Upper lobe of left lung (tissue), 6 donors: ENCODE measurements around the gene ZNF609. TPM values are rescaled to one million over a fixed set of nuclear protein-coding genes. Genes with fewer than 3 reads are reported as not detected.

Source experiments
- ATAC-seq, 2 donors: fragments of 200-7000 bp; cut with Tn5 transposase; one replicate each; pipeline ENCODE4 v1.9.1; 2022; ENCODE audit warnings: mild to moderate bottlenecking in 2 of 2, moderate library complexity in 2 of 2; ENCODE audit not compliant: low FRiP score in 2 of 2
- DNase-seq, 2 donors: peaks; one replicate each; pipeline ENCODE4 v3.0.0-alpha.2; 2019 to 2020
- H3K27ac ChIP-seq, 4 donors: fragments of 200-600 bp; sonication (generic); one replicate each; pipeline ENCODE4 v1.5.1; 2016 to 2019
- H3K27me3 ChIP-seq, 4 donors: fragments of 200-600 bp; sonication (generic); one replicate each; pipeline ENCODE4 v1.5.1; 2017 to 2019
- H3K36me3 ChIP-seq, 4 donors: fragments of 200-600 bp; sonication (generic); one replicate each; pipeline ENCODE4 v1.5.1; 2016 to 2019
- H3K4me1 ChIP-seq, 4 donors: fragments of 200-600 bp; sonication (generic); one replicate each; pipeline ENCODE4 v1.5.1; 2018 to 2019
- H3K4me3 ChIP-seq, 4 donors: fragments of 200-600 bp; sonication (generic); one replicate each; pipeline ENCODE4 v1.5.1; 2017 to 2019; ENCODE audit warnings: mild to moderate bottlenecking in 2 of 4, moderate library complexity in 1 of 4
- H3K9me3 ChIP-seq, 4 donors: fragments of 200-600 bp; sonication (generic); one replicate each; pipeline ENCODE4 v1.5.1; 2018 to 2019
- EP300 ChIP-seq, 4 donors: sonication (generic); formaldehyde crosslinking; IDR thresholded peaks; one replicate each; pipeline ENCODE4 v1.5.1; 2017; ENCODE audit warnings: antibody characterized with exemption in 4 of 4, control low read depth in 2 of 4
- POLR2A ChIP-seq, 4 donors: fragments of 450-650 bp; IDR thresholded peaks; one replicate each; pipeline ENCODE4 v1.5.1; 2016 to 2017; ENCODE audit warnings: antibody characterized with exemption in 4 of 4, mild to moderate bottlenecking in 2 of 4
- POLR2AphosphoS5 ChIP-seq, 2 donors: sonication (generic); formaldehyde crosslinking; IDR thresholded peaks; one replicate each; pipeline ENCODE4 v1.5.1; 2017; ENCODE audit warnings: antibody characterized with exemption in 2 of 2
- WGBS, 2 donors: methylation state at CpG; one replicate each; pipeline ENCODE4 v1.1.5; 2017 to 2018; 5-methylcytosine and 5-hydroxymethylcytosine counted together
- total RNA-seq, 6 donors: library from RNA; depleted of rRNA in 4 of 6; stranded (reverse); fragments of >200 nt in 4 of 6; gene quantifications; one replicate each; pipeline versions ENCODE4 v1.1.0 to v1.2.1, GENCODE V29; 2016 to 2021
- TF ChIP-seq, protein P1 (sequence below), 6 experiments: fragments of 450-650 bp in 4 of 6; fragments of 200-600 bp in 2 of 6; sonication (generic) in 2 of 6; IDR thresholded peaks; one replicate each; pipeline ENCODE4 v1.5.1; 2016 to 2019; ENCODE audit warnings: antibody characterized with exemption in 6 of 6
- donor health status: DM: no; HTN: no; CAD: no; lungs with moderate emphysema.
- donor health status: DM: no; HTN: yes; CAD: no; lungs with severe emphysema.

Gene ZNF609
- total RNA-seq, 6 donors from 2014 or later = 30.4 to 65.0 (median 44.5) TPM

DNA sequence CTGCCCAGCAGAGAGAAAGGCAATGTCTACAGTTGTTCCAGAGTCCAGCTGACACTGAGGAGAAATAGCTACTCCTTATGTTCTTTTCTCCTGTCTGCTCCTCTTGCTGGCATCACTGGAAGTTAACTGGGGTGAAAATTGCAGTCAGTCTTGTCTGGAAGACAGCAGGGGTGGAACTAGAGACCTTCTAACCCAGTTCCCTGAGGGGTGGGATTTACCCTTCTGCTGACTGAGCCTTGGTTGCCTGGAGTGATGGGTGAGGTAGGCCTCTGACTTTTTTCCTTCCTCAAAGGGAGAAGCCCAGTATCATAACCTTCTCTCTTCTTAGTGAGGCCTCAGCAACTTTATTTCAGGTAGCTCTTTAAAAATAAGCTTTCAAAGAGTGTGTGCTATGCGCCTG lies 16.2 kb downstream of the ZNF609 start:
- 80 to 96% methylated on average over 1 of the region's 1 CpG for WGBS, 2 donors

DNA sequence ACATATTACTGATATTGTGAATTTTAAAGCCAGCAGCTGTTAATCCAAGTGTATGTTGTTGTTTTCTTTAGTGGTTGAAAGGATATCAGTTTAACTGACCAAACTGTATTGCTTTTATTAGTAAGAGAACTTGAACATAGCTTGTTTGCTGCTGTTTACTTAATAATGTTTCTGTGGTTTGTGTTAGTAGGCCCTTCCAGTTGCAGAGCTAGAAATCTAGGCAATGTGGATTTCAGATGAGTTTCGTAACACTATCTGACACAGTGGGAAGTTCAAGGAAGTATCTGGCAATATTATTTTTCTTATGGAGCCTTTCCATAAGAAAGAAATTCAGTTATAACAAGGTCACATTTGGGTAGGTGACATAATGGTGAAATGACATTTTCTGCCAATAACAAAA lies 18.5 kb downstream of the ZNF609 start:
- TF ChIP-seq, protein P1, sequence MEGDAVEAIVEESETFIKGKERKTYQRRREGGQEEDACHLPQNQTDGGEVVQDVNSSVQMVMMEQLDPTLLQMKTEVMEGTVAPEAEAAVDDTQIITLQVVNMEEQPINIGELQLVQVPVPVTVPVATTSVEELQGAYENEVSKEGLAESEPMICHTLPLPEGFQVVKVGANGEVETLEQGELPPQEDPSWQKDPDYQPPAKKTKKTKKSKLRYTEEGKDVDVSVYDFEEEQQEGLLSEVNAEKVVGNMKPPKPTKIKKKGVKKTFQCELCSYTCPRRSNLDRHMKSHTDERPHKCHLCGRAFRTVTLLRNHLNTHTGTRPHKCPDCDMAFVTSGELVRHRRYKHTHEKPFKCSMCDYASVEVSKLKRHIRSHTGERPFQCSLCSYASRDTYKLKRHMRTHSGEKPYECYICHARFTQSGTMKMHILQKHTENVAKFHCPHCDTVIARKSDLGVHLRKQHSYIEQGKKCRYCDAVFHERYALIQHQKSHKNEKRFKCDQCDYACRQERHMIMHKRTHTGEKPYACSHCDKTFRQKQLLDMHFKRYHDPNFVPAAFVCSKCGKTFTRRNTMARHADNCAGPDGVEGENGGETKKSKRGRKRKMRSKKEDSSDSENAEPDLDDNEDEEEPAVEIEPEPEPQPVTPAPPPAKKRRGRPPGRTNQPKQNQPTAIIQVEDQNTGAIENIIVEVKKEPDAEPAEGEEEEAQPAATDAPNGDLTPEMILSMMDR (IDR thresholded peaks at IDR 0.05) = no peak
- TF ChIP-seq EP300 (IDR thresholded peaks at IDR 0.05) (no peak), POLR2A (IDR thresholded peaks at IDR 0.05) (no peak), POLR2AphosphoS5 (IDR thresholded peaks at IDR 0.05) (no peak)
- H3K36me3 ChIP-seq = no peaks in the 10 kb centered on the region
- H3K4me3 ChIP-seq = no peak overlapping the region
- ATAC-seq = no peak
- no peaks in the 10 kb centered on the region for H3K27me3 ChIP-seq
- 0% methylated on average over 1 of the region's 1 CpG for WGBS, 2 donors
- no peak for DNase-seq
- no peaks in the 10 kb centered on the region for H3K9me3 ChIP-seq
- peak overlapping the region in 1 of 4 donors; percentile 49 for H3K27ac ChIP-seq
- peaks cover 0 to 11% (median 8%) of the 10 kb centered on the region in 4 donors for H3K4me1 ChIP-seq

More for the DNA sequence above, 16.2 kb downstream of the ZNF609 start:
- H3K27ac ChIP-seq = no peak overlapping the region
- H3K36me3 ChIP-seq = peaks cover 0 to 2% (median 0%) of the 10 kb centered on the region in 4 donors
- TF ChIP-seq, protein P1 (IDR thresholded peaks at IDR 0.05) = no peak
- TF ChIP-seq POLR2AphosphoS5 (IDR thresholded peaks at IDR 0.05) = no peak
- TF ChIP-seq EP300 (IDR thresholded peaks at IDR 0.05) = no peak
- TF ChIP-seq POLR2A (IDR thresholded peaks at IDR 0.05) = no peak
- H3K4me1 ChIP-seq = peaks cover 0 to 11% (median 8%) of the 10 kb centered on the region in 4 donors
- ATAC-seq (no peak), DNase-seq (no peak)
- no peaks in the 10 kb centered on the region for H3K9me3 ChIP-seq
- H3K4me3 ChIP-seq = no peak overlapping the region
- no peaks in the 10 kb centered on the region for H3K27me3 ChIP-seq

DNA sequence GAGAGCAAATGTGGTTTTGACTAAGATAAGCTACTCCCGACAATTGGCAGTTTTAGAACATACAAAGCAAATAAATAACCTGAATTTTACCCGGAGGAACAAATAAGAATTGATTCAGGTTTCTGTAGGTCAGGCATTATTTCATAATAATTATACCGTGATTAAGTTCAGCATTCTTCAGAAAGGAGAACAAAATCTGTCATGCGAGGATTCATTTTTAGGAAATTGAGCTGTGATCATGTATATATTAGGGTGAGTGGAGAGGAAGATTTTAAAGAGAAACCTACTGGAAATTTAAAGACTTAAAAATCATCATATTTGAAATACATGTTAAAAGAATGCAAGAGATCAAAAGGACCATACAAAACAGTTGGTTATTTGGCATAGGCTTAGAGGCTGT lies 20.5 kb downstream of the ZNF609 start:
- no peaks in the 10 kb centered on the region for H3K27me3 ChIP-seq
- peaks cover 0 to 11% (median 8%) of the 10 kb centered on the region in 4 donors for H3K4me1 ChIP-seq
- H3K36me3 ChIP-seq = no peaks in the 10 kb centered on the region
- H3K9me3 ChIP-seq = no peaks in the 10 kb centered on the region
- TF ChIP-seq EP300 (IDR thresholded peaks at IDR 0.05) (no peak), POLR2AphosphoS5 (IDR thresholded peaks at IDR 0.05) (no peak), POLR2A (IDR thresholded peaks at IDR 0.05) (no peak)
- TF ChIP-seq, protein P1 (IDR thresholded peaks at IDR 0.05) = no peak
- ATAC-seq (no peak), DNase-seq (no peak)
- H3K4me3 ChIP-seq = no peak overlapping the region
- WGBS, 2 donors = 47 to 59% methylated on average over 4 of the region's 4 CpGs
- no peak overlapping the region for H3K27ac ChIP-seq

DNA sequence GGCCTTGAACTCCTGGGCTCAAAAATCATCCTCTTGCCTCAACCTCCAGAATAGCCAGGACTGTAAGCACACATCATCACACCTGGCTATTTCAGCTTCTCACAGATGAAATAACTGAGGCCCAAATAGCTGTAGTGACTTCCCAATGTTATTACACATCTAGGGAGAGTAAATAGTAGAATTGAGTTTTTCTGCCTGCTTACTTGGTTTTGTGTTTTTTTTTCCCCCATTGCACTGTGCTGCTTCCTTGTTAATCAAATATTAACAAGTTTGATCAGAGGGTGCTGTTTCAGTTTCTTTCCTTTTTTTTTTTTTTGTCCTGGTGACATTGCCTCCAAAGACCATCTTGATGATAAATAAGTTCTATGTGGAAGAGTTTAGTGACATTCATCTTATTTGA lies 23.4 kb downstream of the ZNF609 start:
- Histone ChIP-seq H3K36me3 (no peaks in the 10 kb centered on the region), H3K27ac (no peak overlapping the region), H3K9me3 (no peaks in the 10 kb centered on the region), H3K4me1 (peaks cover 0 to 8% (median 5%) of the 10 kb centered on the region in 4 donors), H3K4me3 (no peak overlapping the region), H3K27me3 (no peaks in the 10 kb centered on the region)
- TF ChIP-seq, protein P1 (IDR thresholded peaks at IDR 0.05) = no peak
- ATAC-seq = no peak
- DNase-seq = no peak

DNA sequence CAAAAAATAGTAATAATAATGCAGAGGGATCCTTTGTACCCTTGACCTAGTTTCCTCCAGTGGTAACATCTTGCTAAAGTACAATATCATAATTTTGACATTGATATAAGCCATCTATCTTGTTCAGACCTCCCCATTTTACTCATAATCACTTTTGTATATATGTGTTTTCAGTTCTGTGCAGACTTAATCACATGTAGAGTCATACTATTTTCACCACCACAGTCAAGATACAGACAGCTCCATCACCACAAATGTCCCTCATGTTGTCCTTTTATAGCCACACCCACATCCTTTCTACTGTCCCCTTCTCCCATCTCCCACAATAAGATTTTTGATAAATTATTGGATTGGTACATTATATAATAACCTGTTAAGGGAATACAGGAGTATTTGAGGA lies 25.4 kb downstream of the ZNF609 start:
- no peaks in the 10 kb centered on the region for H3K4me1 ChIP-seq
- no peak for TF ChIP-seq POLR2A (IDR thresholded peaks at IDR 0.05)
- TF ChIP-seq POLR2AphosphoS5 (IDR thresholded peaks at IDR 0.05) = no peak
- TF ChIP-seq, protein P1 (IDR thresholded peaks at IDR 0.05) = no peak
- no peak for TF ChIP-seq EP300 (IDR thresholded peaks at IDR 0.05)
- H3K9me3 ChIP-seq = no peaks in the 10 kb centered on the region
- no peak for ATAC-seq
- H3K36me3 ChIP-seq = no peaks in the 10 kb centered on the region
- no peak overlapping the region for H3K4me3 ChIP-seq
- no peak for DNase-seq
- no peaks in the 10 kb centered on the region for H3K27me3 ChIP-seq
- H3K27ac ChIP-seq = no peak overlapping the region
